ENCODE measurements around the gene APAF1. TPM values are rescaled to one million over a fixed set of nuclear protein-coding genes. Genes with fewer than 3 reads are reported as not detected.

Gene APAF1
- total RNA-seq, 1 experiment from 2014 or later, result 19.1 TPM

DNA sequence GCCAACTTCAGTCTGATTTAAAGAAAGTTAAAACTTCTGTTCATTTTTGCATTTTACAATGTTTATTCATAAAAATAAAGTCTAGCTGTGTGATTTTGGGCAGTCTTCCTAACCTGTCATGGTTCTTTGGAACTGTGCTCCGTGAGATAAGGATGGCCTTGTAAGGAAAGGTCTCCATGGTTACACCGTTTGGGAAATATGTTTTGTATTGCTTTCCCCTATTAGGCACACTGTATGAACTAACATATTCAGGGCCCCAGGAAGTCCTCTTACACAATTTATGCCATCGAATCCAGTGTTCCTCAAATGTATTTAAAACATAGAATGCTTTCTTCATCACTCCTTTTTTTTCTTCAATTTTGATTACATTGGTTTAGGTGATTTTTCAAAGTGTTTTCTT lies 54.5 kb downstream of the APAF1 start:
- POLR2A ChIA-PET (ENCODE audit: unreplicated experiment), result no interaction called here

DNA sequence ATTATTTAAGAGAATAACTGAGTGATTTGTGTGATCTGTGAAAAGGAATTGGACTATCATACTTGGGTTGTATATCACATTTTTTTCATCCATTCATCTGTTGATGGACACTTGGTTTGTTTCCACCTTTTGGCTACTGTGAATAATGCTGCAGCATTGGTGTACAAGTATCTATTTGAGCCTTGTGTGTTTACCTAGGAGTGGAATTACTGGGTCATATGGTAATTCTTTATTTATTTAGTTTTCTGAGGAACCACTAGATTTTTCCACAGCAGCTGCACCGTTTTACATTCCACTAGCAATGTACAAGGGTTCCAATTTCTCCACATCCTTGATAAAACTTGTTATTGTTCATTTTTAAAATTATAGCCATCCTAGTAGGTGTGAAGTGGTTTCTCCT lies 56.1 kb downstream of the APAF1 start:
- no peak for TF ChIP-seq EZH2 (IDR thresholded peaks at IDR 0.05; ENCODE audit: low read depth)
- TF ChIP-seq, protein P1, sequence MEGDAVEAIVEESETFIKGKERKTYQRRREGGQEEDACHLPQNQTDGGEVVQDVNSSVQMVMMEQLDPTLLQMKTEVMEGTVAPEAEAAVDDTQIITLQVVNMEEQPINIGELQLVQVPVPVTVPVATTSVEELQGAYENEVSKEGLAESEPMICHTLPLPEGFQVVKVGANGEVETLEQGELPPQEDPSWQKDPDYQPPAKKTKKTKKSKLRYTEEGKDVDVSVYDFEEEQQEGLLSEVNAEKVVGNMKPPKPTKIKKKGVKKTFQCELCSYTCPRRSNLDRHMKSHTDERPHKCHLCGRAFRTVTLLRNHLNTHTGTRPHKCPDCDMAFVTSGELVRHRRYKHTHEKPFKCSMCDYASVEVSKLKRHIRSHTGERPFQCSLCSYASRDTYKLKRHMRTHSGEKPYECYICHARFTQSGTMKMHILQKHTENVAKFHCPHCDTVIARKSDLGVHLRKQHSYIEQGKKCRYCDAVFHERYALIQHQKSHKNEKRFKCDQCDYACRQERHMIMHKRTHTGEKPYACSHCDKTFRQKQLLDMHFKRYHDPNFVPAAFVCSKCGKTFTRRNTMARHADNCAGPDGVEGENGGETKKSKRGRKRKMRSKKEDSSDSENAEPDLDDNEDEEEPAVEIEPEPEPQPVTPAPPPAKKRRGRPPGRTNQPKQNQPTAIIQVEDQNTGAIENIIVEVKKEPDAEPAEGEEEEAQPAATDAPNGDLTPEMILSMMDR (conservative IDR thresholded peaks at IDR 0.05), result no peak
- intact Hi-C loops (cut with micrococcal nuclease; ENCODE audit: unreplicated experiment), result no loop called here
- no peak for DNase-seq
- BruUV-seq (replicated peaks), result no TSS peak
- Histone ChIP-seq H3K36me3 (ENCODE audit: low read depth) (no peaks in the 10 kb centered on the region), H3K79me2 (ENCODE audit: low read depth) (no peaks in the 10 kb centered on the region), H3K9me2 (ENCODE audit: insufficient read depth) (no peaks in the 10 kb centered on the region), H3K27ac (no peak overlapping the region), H3K9me3 (ENCODE audit: insufficient read depth, low read depth) (no peaks in the 10 kb centered on the region), H3K27me3 (ENCODE audit: insufficient read depth, low read depth) (no peaks in the 10 kb centered on the region), H3F3A (ENCODE audit: insufficient read depth, low read depth) (no peaks in the 10 kb centered on the region), H3K4me2 (no peak overlapping the region), H3K4me1 (replicated peaks; ENCODE audit: insufficient read depth) (no peaks in the 10 kb centered on the region), H2AFZ (no peak overlapping the region), H4K20me1 (ENCODE audit: insufficient read depth) (no peaks in the 10 kb centered on the region), H3K4me3 (no peak overlapping the region)
- POLR2A ChIA-PET (ENCODE audit: unreplicated experiment), result no interaction called here
- CTCF ChIA-PET, result no interaction called here

More for the DNA sequence above, 54.5 kb downstream of the APAF1 start:
- Histone ChIP-seq H3K9me3 (ENCODE audit: insufficient read depth, low read depth) (no peaks in the 10 kb centered on the region), H3K4me2 (no peak overlapping the region), H3K4me1 (replicated peaks; ENCODE audit: insufficient read depth) (no peaks in the 10 kb centered on the region), H3K27ac (no peak overlapping the region), H2AFZ (no peak overlapping the region), H3K27me3 (ENCODE audit: insufficient read depth, low read depth) (no peaks in the 10 kb centered on the region), H3K9me2 (ENCODE audit: insufficient read depth) (no peaks in the 10 kb centered on the region), H4K20me1 (ENCODE audit: insufficient read depth) (no peaks in the 10 kb centered on the region), H3K79me2 (ENCODE audit: low read depth) (no peaks in the 10 kb centered on the region), H3F3A (ENCODE audit: insufficient read depth, low read depth) (no peaks in the 10 kb centered on the region), H3K4me3 (no peak overlapping the region), H3K36me3 (ENCODE audit: low read depth) (no peaks in the 10 kb centered on the region)
- BruUV-seq (replicated peaks), result no TSS peak
- TF ChIP-seq EZH2 (IDR thresholded peaks at IDR 0.05; ENCODE audit: low read depth), result no peak
- TF ChIP-seq, protein P1 (conservative IDR thresholded peaks at IDR 0.05), result no peak
- DNase-seq, result no peak
- intact Hi-C loops (cut with micrococcal nuclease; ENCODE audit: unreplicated experiment), result loop anchor here (5.0 kb wide), 1 partner anchor 298 kb away; no protein-coding TSS in a partner anchor
- CTCF ChIA-PET, result interaction anchor here (0.5 kb wide), 1 partner anchor 252 kb away, joined by 4 read pairs; no protein-coding TSS in a partner anchor

DNA sequence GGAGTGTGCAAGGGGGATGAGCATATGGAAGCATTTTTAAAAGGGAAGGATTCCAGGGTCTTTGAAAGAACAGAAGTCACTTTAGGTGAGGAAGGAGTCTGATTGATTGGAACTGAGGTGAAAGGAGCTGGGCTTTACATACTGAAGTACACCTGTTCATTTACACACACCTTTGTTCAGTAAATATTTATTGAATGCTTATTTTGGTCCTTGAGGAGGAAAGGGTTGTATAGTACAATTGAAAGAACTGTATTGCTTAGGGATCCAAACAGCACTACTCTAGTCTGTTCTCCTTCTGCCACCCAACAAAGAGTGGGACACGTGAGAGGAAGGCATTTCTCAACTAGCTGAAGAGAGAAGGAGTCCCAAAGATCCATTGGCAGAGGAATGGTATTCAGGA lies 63.9 kb downstream of the APAF1 start:
- Histone ChIP-seq H3K36me3 (ENCODE audit: low read depth) (no peaks in the 10 kb centered on the region), H3F3A (ENCODE audit: insufficient read depth, low read depth) (no peaks in the 10 kb centered on the region), H3K4me2 (no peak overlapping the region), H3K4me1 (replicated peaks; ENCODE audit: insufficient read depth) (no peaks in the 10 kb centered on the region), H3K9me3 (ENCODE audit: insufficient read depth, low read depth) (no peaks in the 10 kb centered on the region), H4K20me1 (ENCODE audit: insufficient read depth) (no peaks in the 10 kb centered on the region), H2AFZ (no peak overlapping the region), H3K4me3 (no peak overlapping the region), H3K79me2 (ENCODE audit: low read depth) (no peaks in the 10 kb centered on the region), H3K27ac (no peak overlapping the region), H3K9me2 (ENCODE audit: insufficient read depth) (no peaks in the 10 kb centered on the region), H3K27me3 (ENCODE audit: insufficient read depth, low read depth) (no peaks in the 10 kb centered on the region)
- POLR2A ChIA-PET (ENCODE audit: unreplicated experiment), result no interaction called here
- CTCF ChIA-PET, result no interaction called here
- BruUV-seq (replicated peaks), result no TSS peak
- intact Hi-C loops (cut with micrococcal nuclease; ENCODE audit: unreplicated experiment), result no loop called here
- TF ChIP-seq, protein P1 (conservative IDR thresholded peaks at IDR 0.05), result no peak
- TF ChIP-seq EZH2 (IDR thresholded peaks at IDR 0.05; ENCODE audit: low read depth), result no peak
- no peak for DNase-seq
